ENCODE results near the gene APCDD1.

Gene APCDD1

DNA sequence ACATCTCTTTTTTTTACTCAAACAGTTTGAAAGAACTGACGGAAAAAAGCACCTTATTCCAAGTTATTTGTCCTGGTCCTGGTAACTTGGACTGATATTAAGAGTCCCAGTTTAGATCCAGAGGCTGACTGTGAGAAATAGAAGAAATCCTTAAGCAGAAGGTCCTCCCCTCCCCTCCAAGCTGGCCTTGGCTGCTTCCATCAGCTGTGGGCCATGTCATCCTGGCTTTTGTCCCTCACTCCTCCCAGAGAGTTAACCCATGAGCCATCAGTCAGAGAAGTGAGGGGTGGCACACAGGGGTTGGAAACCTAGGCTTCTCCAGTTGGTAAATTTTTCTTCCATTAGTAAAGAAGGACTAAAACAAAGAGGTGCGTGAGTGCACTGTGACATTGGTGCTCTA, 61.6 kb downstream of the APCDD1 start:
- WGBS, 2 experiments (ENCODE audit: insufficient coverage in 2 of 2) = 90 to 100% methylated on average over 1 to 2 of the region's 2 CpGs
- H3K9me3 ChIP-seq (ENCODE audit: control insufficient read depth, low read length) = no peaks in the 10 kb centered on the region
- H3K4me1 ChIP-seq (ENCODE audit: control insufficient read depth, insufficient read depth, low read length, poor library complexity, severe bottlenecking) = no peaks in the 10 kb centered on the region

DNA sequence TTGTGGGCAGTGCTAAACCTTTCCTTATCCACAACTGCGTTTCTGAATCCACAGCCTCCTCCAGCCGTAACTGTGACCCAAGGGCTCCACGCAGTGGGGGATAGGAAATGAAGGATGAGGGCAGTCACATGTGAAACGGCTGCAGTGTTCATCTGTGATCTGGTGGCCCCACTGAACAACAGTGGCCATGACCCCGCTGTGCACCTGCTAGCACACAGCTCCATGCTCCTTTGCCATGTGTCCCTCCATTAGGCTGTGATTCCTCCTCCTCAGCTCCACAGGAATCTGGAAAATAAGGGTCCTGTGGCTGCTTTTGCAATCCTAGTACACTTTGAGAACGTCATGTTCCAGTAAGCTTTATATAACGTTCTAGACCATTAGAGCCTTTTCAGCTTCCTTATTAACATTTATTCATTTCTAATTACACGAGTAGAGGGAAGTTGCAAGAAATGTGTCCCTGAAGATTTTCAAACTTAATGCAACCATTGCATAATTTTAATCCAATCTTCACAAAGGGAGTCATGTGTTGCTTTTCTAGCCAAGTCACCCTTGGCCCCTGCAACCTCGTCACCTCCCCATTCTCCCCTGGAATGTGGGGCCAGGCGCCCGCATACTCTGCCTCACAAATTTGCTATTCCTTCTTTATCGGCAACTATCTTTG, 64.3 kb downstream of the APCDD1 start:
- no peak overlapping the region for H3K27ac ChIP-seq (ENCODE audit: low read depth, low read length, severe bottlenecking)

More for the DNA sequence above, 61.6 kb downstream of the APCDD1 start:
- Histone ChIP-seq H3K4me3 (ENCODE audit: extremely low read depth, insufficient read depth, low read length, poor library complexity, severe bottlenecking) (no peak overlapping the region), H3K36me3 (ENCODE audit: control insufficient read depth, insufficient read depth, low read length) (no peaks in the 10 kb centered on the region), H3K27ac (ENCODE audit: low read depth, low read length, severe bottlenecking) (no peak overlapping the region)

DNA sequence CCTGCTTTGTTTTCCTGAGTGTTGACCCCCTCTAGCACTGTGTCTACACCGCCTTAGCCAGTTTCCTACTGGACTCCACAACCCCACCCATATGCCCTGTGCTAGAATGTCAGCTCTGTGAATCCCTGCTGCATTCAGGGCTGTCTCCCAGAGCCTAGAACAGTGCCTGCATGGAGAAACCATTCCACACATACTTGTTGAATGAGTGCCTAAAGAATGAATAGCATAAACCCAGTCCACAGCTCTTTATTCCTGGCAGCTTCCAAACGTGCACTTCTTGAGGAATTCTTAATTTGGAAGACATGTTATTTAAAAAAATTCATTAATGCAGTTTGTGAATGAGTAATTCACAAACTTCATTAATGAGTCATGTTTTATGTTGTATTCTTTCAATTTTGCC, 64.9 kb downstream of the APCDD1 start:
- 100% methylated on average over 1 of the region's 2 CpGs for WGBS, 2 experiments (ENCODE audit: insufficient coverage in 2 of 2)
- Histone ChIP-seq H3K9me3 (ENCODE audit: control insufficient read depth, low read length) (no peaks in the 10 kb centered on the region), H3K27ac (ENCODE audit: low read depth, low read length, severe bottlenecking) (no peak overlapping the region), H3K4me1 (ENCODE audit: control insufficient read depth, insufficient read depth, low read length, poor library complexity, severe bottlenecking) (no peaks in the 10 kb centered on the region), H3K36me3 (ENCODE audit: control insufficient read depth, insufficient read depth, low read length) (no peaks in the 10 kb centered on the region), H3K4me3 (ENCODE audit: extremely low read depth, insufficient read depth, low read length, poor library complexity, severe bottlenecking) (no peak overlapping the region)

More for the DNA sequence above, 64.3 kb downstream of the APCDD1 start:
- Histone ChIP-seq H3K9me3 (ENCODE audit: control insufficient read depth, low read length) (no peaks in the 10 kb centered on the region), H3K36me3 (ENCODE audit: control insufficient read depth, insufficient read depth, low read length) (no peaks in the 10 kb centered on the region), H3K4me1 (ENCODE audit: control insufficient read depth, insufficient read depth, low read length, poor library complexity, severe bottlenecking) (no peaks in the 10 kb centered on the region), H3K4me3 (ENCODE audit: extremely low read depth, insufficient read depth, low read length, poor library complexity, severe bottlenecking) (no peak overlapping the region)
- WGBS, 2 experiments (ENCODE audit: insufficient coverage in 2 of 2) = 86 to 96% methylated on average over 5 to 9 of the region's 12 CpGs

DNA sequence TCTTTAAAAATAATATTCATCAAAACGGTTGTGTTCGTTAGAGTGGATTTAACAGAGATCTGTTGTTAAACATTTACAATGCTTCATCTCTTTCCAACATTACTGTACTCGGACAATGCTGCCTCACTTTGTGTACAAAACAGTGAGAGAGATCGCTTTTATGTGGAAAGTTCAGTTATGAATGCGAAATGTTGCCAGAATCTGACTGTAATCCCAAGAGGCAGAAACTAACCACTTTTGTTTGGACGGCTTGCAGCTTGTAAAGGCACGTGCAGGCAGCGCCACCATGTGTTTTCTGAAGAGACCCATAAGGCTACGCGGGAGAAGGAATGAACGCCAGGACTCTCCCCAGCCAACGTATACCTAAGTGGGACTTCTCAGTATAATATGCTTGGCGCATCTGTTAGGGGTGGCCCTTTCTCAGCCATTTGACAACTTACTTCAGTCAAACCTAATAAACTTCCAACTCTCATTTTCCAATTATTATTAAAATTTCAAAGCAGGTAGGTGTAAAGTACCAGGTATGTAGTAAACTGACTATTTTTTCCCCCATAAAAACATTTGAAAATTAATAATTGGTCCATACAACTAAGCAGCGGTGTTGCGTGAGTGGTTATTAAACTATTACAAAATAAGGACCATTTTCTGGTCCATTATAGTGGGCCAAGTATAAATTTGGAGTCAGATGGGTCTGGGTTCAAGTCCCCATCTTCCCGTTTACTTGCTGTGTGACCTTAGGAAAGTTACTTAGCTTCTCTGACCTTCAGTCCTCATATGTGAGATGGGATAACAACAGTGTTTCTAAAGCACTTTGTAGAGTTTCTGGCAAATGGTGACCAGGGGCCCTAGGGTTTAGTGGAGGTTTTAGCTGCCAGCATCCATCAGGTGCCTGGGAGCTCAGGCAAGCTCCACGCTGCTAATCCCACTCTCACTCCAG, 65.8 kb downstream of the APCDD1 start:
- Histone ChIP-seq H3K4me3 (ENCODE audit: extremely low read depth, insufficient read depth, low read length, poor library complexity, severe bottlenecking) (no peak overlapping the region), H3K36me3 (ENCODE audit: control insufficient read depth, insufficient read depth, low read length) (no peaks in the 10 kb centered on the region), H3K9me3 (ENCODE audit: control insufficient read depth, low read length) (no peaks in the 10 kb centered on the region), H3K4me1 (ENCODE audit: control insufficient read depth, insufficient read depth, low read length, poor library complexity, severe bottlenecking) (no peaks in the 10 kb centered on the region), H3K27ac (ENCODE audit: low read depth, low read length, severe bottlenecking) (no peak overlapping the region)
- WGBS, 2 experiments (ENCODE audit: insufficient coverage in 2 of 2) = 4 to 28% methylated on average over 6 to 10 of the region's 17 CpGs

DNA sequence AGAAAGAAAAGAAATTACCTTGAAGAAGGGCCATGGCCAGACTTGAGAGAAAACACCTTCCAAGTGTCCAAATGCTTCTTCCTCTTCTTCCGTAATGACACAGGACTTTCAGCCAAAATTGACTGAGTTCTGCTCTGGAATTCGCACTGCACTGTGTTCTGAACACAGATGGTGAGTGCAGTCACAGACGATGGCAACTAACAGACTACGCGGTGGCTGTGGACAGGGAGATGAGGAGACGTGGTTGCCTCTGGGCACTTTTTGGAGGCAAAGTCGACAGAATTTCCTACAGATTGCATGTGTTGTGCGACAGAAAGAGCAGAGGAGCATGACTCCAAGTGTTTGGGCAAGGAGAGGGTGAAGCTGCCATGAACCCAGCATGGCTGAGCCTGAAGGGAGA, 67.1 kb downstream of the APCDD1 start:
- no peak overlapping the region for H3K27ac ChIP-seq (ENCODE audit: low read depth, low read length, severe bottlenecking)
- no peaks in the 10 kb centered on the region for H3K9me3 ChIP-seq (ENCODE audit: control insufficient read depth, low read length)
- no peaks in the 10 kb centered on the region for H3K36me3 ChIP-seq (ENCODE audit: control insufficient read depth, insufficient read depth, low read length)
- 83 to 91% methylated on average over 8 of the region's 8 CpGs for WGBS, 2 experiments (ENCODE audit: insufficient coverage in 2 of 2)
- no peak overlapping the region for H3K4me3 ChIP-seq (ENCODE audit: extremely low read depth, insufficient read depth, low read length, poor library complexity, severe bottlenecking)
- no peaks in the 10 kb centered on the region for H3K4me1 ChIP-seq (ENCODE audit: control insufficient read depth, insufficient read depth, low read length, poor library complexity, severe bottlenecking)

DNA sequence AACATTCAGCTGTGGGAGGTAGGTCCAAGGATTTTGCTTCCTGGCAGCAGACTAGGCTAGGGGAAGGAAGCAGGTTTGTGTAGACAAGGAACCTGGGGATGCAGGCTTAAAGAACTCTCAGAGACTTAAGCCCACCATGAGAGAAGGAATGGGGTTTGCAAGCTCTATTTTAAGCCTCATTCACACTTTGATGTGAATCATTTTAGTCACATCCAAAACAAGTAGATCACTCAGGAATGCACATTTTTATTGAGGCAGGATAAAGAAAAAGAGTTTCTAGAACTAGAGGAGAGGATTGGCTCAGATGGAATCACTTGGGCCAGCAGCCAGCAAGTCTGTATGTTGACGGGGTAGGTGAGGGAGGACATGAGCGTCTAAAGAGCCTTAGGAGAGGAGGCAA, 68.1 kb downstream of the APCDD1 start:
- 91 to 94% methylated on average over 2 of the region's 2 CpGs for WGBS, 2 experiments (ENCODE audit: insufficient coverage in 2 of 2)
- no peak overlapping the region for H3K4me3 ChIP-seq (ENCODE audit: extremely low read depth, insufficient read depth, low read length, poor library complexity, severe bottlenecking)
- no peak overlapping the region for H3K27ac ChIP-seq (ENCODE audit: low read depth, low read length, severe bottlenecking)
- peaks cover 3% of the 10 kb centered on the region for H3K4me1 ChIP-seq (ENCODE audit: control insufficient read depth, insufficient read depth, low read length, poor library complexity, severe bottlenecking)
- H3K36me3 ChIP-seq (ENCODE audit: control insufficient read depth, insufficient read depth, low read length) = no peaks in the 10 kb centered on the region
- no peaks in the 10 kb centered on the region for H3K9me3 ChIP-seq (ENCODE audit: control insufficient read depth, low read length)

DNA sequence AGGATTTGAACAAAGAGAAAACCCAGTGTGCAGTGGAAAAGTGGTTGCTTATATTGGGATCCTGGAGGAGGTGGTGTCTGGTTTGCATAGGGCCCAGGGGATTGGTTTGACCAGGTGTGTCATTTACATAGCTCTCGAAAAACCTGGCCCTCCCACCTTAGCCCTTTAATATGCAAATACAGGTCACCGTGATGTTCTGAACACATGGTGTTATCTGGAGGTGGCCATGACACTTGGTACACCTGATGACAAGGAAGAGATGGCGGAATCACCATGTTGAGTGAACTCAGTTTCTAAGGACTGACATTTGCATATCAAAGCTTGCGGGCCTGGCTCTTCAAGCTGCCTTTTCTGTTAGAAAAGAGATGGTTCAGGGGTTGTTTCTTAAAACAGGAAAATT, 69.1 kb downstream of the APCDD1 start:
- H3K27ac ChIP-seq (ENCODE audit: low read depth, low read length, severe bottlenecking) = no peak overlapping the region
- no peaks in the 10 kb centered on the region for H3K9me3 ChIP-seq (ENCODE audit: control insufficient read depth, low read length)
- no peaks in the 10 kb centered on the region for H3K36me3 ChIP-seq (ENCODE audit: control insufficient read depth, insufficient read depth, low read length)
- H3K4me3 ChIP-seq (ENCODE audit: extremely low read depth, insufficient read depth, low read length, poor library complexity, severe bottlenecking) = no peak overlapping the region
- H3K4me1 ChIP-seq (ENCODE audit: control insufficient read depth, insufficient read depth, low read length, poor library complexity, severe bottlenecking) = peaks cover 3% of the 10 kb centered on the region
- 52 to 86% methylated on average over 2 of the region's 4 CpGs for WGBS, 2 experiments (ENCODE audit: insufficient coverage in 2 of 2)

DNA sequence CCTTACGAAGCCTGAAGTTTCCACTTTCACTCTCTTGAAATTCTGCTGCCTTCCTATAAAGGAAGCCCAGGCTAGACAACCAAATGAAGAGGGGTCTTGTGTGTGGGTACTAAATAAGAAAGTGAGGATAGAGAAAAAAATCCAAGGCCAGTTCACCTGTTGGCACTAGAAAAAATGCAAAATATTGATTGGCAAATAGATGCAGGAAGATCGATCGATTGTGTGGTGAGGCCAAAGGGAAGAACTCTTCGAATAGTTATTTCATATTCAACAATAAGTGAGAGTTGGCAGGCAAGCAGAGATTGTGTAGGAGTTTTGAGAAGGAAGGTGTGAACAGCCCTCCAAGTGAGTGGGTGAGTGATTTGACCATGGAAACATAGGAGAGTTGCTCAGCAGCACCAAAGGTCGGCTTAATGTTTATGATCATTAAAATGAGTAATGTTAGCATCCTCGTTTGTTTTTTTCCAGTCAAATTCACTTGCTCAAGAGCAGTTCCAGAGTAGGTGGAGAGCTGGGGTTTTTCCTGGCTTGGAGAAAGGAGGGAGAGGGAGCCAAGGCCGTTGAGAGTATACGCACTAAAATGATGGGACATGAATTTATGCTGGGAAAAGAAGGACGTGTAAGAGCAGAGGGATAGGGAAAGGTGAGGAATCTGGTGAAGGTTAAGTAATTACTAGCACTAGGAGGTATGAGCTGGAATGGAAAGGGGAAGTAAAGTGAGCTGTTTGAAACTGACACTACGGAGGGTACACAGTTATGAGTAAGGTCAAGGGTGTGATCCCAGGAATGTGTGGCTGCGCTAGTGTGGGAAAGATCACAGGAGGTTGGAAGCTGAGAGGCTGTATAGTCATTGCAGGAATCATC, 70.3 kb downstream of the APCDD1 start:
- WGBS, 2 experiments (ENCODE audit: insufficient coverage in 2 of 2) = 89 to 90% methylated on average over 7 to 9 of the region's 11 CpGs
- Histone ChIP-seq H3K4me1 (ENCODE audit: control insufficient read depth, insufficient read depth, low read length, poor library complexity, severe bottlenecking) (peaks cover 3% of the 10 kb centered on the region), H3K27ac (ENCODE audit: low read depth, low read length, severe bottlenecking) (no peak overlapping the region), H3K4me3 (ENCODE audit: extremely low read depth, insufficient read depth, low read length, poor library complexity, severe bottlenecking) (no peak overlapping the region), H3K36me3 (ENCODE audit: control insufficient read depth, insufficient read depth, low read length) (no peaks in the 10 kb centered on the region), H3K9me3 (ENCODE audit: control insufficient read depth, low read length) (no peaks in the 10 kb centered on the region)

DNA sequence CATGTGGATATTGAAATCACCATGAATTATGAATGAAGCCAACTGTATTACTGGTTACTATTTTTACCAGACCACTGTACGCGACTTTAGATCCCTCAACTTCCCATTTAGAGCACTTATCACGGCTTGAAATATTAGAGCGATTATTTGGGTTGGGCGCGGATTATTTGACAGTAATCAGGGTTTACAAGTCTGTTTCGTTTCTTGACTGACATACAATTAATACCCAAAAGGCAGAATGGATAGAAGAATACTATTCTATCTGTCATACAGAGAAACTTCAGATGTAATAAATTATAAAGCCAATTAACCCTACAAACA, 70.9 kb downstream of the APCDD1 start:
- peak overlapping the region; percentile 94 for H3K4me3 ChIP-seq (ENCODE audit: extremely low read depth, insufficient read depth, low read length, poor library complexity, severe bottlenecking)
- H3K4me1 ChIP-seq (ENCODE audit: control insufficient read depth, insufficient read depth, low read length, poor library complexity, severe bottlenecking) = peaks cover 7% of the 10 kb centered on the region
- no peak overlapping the region for H3K27ac ChIP-seq (ENCODE audit: low read depth, low read length, severe bottlenecking)
- no peaks in the 10 kb centered on the region for H3K9me3 ChIP-seq (ENCODE audit: control insufficient read depth, low read length)
- H3K36me3 ChIP-seq (ENCODE audit: control insufficient read depth, insufficient read depth, low read length) = no peaks in the 10 kb centered on the region
- 80 to 96% methylated on average over 3 to 5 of the region's 7 CpGs for WGBS, 2 experiments (ENCODE audit: insufficient coverage in 2 of 2)

DNA sequence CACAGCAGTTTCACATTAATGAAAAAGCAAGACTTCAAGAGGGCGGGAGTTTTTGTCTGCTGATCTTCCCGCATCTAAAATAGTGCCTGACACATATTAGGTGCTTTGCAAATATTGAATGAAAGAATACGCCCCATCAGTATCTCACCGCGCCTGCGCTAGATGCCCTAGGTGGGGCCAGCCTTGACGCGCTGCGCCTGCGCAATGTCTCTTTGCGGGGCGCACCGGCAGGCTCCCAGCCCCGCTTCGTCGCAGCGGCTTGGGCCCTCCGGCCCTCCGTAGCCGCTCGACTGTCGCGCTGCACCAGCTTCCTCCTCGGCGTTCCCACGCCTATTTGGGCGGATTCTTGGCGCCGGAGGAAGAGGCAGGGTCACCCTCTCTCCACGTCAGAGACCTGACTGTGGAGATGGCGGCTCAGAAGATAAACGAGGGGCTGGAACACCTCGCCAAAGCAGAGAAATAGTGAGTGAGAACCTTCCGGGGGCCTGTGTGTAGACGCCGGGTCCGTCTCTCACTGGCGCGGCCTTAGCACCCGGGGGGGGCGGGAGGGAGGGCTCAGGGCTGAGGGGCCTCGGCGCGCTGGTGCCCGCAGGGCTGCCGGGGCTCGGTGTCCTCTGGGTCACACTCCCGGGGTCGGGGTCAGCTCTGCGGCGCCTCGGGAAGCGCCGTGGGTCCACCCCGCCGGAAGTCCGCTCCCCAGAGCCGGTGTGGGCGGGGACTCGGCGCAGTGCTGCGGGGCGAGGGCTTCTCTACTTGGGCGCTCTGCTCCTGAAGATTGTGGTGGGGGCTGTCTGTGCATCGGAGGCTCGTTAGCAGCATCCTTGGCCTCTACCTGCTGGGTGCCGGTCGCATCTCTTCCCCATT, 71.5 kb downstream of the APCDD1 start, which contains the start of gene NAPG:
NAPG (plus strand) TSS at position 331 of the 864 bp plus-strand sequence; CDS start at position 407, 76 bp downstream.
- H3K4me1 ChIP-seq (ENCODE audit: control insufficient read depth, insufficient read depth, low read length, poor library complexity, severe bottlenecking) = peaks cover 11% of the 10 kb centered on the region
- WGBS, 2 experiments (ENCODE audit: insufficient coverage in 2 of 2) = 1 to 2% methylated on average over 42 of the region's 68 CpGs
- H3K4me3 ChIP-seq (ENCODE audit: extremely low read depth, insufficient read depth, low read length, poor library complexity, severe bottlenecking) = peak within 1 kb of the TSS; percentile 94
- H3K36me3 ChIP-seq (ENCODE audit: control insufficient read depth, insufficient read depth, low read length) = peaks cover 3% of the 10 kb centered on the region
- H3K27ac ChIP-seq (ENCODE audit: low read depth, low read length, severe bottlenecking) = peak within 1 kb of the TSS; percentile 92
- no peaks in the 10 kb centered on the region for H3K9me3 ChIP-seq (ENCODE audit: control insufficient read depth, low read length)

Measured in mesodermal cell (in vitro differentiated cells).